Stimulated activated CD8-positive, alpha-beta memory T cell treated with anti-CD3 and anti-CD28 coated beads, Interleukin-4, amount 100 ng/mL, for 1 hour (primary cell): ENCODE results near the gene PKNOX2.

Source experiments
- DNase-seq, 2 donors: peaks; one replicate each; pipeline ENCODE4 v3.0.0-alpha.2; 2020; ENCODE audit warnings: low read depth in 2 of 2, low spot score in 1 of 2

Gene PKNOX2

DNA sequence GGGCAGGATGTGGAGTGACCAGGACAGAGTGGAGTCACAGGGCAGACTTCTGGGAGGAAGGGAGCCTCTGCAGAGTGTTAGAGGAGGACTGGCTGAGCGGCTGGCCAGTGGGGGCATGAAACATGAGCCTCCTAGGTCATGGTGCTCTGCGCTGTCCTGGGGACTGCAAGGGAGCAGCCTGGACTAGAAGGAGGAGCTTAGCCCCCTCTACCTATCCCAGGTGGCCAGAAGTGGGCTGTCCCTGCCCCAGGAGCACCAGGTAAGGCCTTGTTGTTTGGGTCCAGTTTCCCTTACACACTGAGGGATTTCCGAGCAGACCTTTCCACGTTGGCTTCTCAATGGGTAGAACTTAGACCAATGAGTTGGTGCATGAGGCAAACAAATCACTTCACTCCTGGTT lies 7.4 kb downstream of the PKNOX2 start:
- DNase-seq: no peak

DNA sequence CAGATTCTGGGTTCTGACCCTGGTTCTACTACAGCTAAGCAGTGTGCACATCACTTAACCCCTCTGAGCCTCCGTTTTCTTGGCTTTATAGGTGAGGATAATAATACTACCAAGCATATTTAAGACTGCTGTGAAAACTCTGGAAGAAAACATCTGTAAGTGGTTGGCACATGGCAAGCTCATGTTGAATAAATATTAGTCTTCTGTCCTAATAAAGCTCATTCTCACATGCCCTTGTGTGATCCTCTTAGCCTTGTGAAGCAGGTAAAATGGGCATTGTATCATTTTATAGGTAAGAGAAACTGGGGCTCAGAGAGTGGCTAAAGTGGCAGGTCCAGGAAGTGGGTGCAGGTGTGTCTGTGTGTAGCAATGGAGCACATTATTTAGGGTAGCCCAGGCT lies 8.5 kb downstream of the PKNOX2 start:
- no peak for DNase-seq

DNA sequence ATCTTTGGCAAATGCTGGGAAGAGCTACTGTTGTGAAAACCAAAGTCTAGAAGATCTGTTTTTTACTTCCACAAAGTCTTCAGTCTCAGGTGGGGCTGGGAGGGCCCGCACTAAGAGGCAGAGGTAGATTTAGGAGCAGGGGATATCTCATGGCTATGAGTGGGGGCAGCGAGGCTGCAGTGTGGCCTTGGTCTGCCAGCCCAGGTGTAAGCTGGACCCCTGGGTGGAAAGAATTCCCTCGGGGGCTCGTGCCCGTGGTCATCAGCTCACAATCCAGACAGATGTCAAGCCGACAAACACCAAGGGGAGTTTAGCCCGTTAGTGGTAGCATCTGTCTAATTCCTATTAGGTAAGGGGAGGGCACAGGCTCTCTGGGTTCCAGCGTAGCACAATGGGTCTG lies 9.0 kb downstream of the PKNOX2 start:
- no peak for DNase-seq

DNA sequence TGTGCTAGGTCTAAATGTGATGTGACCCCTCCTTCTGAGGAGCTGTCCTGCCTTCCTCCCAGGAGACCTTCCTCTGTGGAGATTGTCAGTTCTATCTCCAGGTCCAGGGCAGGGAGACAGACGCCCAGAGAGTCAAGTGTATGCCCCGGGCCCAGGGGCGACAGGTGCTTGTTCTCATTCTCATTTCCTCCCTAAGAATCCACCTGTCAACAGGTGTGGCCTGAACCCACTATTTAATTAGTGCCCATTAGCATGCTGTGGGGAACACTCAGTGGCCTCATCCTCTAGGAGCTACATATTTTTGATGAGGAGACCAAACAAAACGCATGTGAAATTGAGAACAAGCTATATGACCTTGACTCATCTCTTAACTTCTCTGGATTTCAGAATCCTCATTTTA lies 9.5 kb downstream of the PKNOX2 start:
- no peak for DNase-seq

DNA sequence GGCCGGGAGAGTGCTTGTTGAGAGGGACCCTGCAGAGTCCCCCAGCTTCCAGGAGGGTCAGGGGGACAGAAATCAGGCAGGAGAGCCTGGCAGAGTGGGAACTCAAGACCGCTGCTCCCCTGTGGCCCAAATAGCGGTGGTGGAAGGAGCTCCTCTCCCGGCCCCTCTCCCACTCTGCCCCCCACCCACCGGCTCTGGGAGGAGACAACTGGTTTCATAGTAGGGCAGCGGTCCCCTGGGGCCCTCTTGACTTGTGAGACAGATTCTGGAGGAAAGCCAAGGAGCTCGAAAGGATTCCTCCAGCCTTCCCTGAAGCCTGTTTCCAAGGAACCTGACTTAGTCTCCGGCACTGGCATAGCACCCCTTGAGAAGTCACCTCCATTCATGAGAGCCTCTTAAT lies 10.1 kb downstream of the PKNOX2 start:
- DNase-seq: no peak

DNA sequence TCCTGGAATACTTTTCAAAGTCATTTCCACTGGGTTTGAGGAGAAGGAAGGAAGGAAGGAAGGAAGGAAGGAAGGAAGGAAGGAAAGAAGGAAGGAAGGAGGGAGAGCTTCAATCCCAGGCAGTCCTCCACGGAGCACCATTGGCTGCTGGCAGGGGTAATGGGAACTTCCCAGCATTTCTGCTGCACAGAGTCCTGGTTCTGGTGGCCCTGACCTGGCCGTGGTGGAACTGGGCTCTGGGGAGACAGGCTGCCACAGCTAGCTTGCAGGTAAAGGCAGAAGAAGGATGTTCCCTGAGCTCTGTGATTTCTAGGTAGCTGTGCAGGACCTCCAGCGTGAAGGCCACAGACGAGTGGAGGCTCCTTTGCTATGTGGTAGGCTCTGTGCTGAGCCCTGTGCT lies 10.6 kb downstream of the PKNOX2 start:
- no peak for DNase-seq

DNA sequence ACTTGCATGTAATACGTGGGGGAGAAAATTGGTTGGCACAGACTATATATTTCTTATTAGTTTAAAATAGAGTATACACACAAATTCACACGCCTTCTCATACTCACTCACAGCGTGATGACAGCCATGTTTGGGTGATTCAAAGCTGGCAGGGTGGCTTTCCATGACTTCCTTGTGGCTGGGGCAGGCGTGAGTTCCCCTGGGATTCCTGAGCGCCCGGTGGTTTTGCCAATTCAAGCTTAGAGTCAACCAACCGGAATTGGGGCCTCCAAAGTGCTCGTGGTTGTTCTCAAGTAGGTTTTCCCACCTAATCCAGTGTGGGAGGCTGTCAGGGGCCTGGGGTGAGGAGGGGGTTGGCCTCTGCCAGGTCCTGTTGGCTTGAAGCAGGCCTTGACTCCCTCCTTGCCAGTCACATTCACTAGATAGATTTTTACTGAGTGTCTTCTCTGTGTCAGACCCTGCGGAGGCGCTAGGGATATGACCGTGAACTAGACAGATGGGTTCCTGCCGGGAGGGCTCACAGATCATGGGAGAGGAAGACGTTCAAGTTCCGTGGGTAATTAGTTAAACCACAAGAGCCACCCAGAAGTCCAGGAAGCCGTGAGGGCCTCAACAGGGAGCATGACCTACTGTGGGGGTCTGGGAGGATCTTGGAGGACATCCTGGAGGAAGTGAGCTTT lies 11.5 kb downstream of the PKNOX2 start:
- no peak for DNase-seq

DNA sequence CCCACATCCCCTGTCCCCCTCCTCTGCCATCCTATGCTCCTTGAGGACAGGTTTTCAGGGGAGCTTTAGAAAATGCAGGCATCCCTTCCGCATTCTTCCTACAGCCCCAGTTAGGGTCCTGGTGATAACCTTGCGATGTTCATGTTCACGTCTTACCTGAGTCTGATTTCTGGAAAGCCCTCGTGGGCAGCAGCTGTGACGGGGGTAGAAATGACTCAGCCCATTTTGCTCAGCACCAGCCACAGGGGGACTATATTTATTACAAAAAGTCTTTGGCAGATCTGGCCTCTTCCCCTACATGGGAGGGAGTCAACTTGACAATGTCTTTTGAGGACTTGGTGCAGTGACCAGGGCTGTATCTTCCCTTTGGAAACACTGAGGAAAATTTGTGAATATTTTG lies 12.3 kb downstream of the PKNOX2 start:
- no peak for DNase-seq

DNA sequence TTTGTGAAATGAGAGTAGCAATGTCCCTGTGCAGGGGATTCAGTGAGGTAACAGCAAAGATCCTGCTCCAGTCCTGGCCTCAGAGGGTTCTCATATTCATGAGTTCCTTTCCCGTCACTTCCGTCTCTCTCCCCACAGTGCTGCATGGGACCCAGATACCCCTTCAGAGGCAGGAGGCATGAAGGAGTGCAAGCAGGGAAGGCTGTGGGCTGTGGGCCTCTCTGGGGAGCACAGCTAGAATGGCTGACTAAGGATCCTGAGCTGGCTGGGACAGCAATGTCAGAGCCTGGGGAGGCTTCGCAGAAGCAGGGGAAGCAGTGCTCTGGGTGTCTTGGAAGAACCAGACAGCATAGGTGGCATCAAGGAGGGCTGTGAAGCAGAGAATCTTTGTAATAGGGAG lies 13.0 kb downstream of the PKNOX2 start:
- no peak for DNase-seq

DNA sequence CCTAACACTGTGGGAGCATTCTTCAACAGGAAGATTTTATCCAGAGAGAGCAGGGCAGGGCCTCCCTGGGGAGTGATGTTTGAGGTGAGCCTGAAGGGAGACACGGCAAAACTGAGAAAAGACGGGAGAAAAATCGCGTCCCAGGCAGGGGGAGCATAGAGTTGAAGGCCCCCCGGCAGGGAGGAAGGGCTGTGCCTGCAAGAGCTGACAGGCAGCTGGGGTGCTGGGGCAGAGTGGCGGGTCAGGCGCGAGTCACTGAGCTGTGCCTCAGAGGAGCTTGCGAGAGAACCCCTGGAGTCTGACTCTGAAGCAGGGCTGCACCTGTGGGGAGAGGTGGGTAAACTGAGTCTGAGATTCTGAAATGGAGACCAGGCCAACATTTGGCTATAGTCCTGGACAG lies 14.8 kb downstream of the PKNOX2 start:
- no peak for DNase-seq

DNA sequence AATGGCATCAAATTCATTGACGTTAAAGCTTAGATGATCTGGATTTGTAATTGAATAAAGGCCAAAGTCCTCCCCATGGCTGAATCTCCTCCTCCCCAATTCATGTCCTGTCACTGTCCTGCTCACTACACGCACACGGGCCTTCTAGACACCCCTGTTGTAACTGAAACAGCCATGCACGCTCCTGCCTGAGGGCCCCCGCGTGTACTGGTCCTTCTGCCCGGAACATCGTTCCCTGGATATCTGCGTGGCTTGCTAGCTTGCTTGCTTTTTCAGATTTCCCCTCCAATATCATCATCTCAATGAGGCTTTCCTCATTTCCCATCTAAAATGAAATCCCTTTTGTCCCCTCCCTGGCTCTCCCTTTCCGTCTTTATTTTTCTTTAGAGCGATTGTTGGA lies 15.3 kb downstream of the PKNOX2 start:
- DNase-seq: no peak

DNA sequence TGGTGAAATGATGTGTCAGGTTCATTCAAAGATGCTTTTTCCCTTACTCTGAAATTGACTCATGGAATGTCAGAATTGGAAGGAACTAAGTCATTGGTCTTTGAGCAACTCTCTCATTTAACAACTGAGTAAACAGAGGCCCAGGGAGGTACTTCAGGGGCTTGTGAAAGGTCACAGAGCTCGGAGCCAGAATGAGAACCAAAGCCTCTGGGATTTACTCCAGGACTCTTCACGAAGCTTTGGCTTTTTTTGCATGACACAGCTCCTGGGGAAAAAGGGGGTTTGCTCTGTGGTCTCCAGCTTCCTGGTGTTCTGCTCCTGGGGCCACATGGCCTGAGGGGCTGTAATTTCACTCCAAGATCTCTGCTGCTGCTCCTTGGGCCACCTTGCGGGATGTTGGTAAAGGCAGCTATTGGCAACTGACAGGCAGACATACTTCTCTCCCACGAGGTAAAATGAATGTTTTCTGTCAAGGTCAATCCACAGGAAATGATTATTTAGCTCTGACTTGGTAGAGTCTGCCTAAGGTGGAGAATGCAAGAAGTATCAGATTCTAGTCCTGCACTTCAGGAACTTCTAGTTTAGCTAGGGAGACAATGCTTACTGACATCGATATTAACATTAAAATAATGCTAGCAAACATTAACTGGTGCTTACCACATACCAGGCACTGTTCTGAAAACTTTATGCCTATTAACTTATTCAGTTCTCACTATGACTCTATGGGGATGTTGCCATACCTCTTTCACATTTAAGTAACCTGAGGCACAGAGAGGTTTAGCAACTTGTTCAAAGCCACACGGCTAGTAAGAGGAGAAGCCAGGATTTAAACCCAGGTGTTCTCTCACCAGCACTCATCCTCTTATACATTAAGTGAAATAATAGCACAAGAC lies 16.1 kb downstream of the PKNOX2 start:
- no peak for DNase-seq

DNA sequence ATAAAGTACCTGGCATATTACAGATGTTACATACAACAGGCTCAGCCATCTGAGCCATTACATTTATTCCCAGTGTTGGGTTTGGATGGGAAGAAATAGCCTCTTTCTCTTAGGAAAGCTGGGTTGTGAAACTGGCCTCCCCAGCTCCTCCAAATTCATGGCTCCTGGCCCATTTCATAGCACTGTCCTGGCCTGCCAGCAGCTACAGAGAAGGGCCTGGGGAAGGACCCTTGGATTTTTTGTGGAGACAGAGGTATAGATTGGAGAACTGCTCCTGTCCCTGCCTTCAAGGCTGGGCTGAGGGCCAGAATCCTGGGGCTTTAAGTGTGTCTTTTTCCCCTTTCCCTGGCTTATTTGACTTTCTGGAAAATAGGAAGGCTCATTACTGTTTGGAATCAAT lies 18.0 kb downstream of the PKNOX2 start:
- DNase-seq: no peak

DNA sequence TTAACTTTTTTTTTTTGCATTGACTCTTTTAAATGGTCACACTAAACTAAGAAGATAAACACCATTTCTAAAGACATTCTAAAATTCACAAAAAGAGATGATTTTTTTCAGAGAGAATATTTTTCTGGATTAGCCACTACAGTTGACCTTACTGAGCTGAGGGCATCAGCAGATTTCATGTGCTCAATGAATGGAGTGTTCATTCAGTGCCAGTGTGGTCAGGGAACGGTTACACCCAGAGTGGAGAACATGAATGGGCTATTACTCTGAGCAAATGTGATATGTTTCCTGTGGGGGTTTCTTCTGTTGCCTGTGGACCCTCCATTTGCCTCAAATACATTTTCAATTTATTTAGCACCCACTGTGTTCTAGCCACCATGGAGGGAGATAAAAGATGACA lies 19.1 kb downstream of the PKNOX2 start:
- DNase-seq: no peak

DNA sequence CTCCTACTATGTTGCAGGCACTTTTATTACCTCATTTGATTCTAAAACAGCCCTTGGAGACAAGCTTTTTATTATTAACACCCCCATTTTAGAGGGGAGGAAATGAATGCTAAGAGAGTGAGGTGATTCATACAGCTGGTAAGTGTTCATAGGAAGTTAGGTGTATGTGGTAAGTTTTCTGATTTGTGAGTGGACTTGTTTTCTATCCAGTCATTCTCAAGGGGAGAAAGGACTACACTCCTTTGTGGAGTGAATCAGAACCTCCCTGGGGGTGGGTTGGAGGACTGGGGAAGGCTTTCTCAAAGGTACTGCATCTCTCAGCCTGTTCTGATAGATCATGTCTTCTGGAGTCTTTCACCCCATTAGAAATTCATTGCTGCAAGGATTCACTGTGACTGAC lies 23.5 kb downstream of the PKNOX2 start:
- DNase-seq: no peak

DNA sequence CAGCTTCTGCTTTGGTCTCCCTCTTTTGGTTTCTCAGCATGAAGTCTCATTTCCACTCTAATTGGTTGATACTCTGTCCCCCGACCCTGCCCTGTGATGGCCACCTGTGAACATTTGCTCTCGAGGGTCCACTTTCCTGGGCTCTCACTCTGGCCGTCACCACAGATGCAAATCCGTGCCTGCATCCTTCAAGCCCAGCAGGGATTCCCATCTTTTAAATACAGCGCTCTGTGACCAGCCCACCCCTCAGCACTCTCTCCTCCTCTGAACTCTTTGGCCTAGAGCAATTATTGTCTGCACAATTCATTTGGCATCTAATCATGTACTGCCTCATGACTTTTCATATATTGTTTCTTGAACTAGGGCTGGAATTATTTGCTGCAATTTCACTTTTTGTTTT lies 26.0 kb downstream of the PKNOX2 start:
- no peak for DNase-seq

DNA sequence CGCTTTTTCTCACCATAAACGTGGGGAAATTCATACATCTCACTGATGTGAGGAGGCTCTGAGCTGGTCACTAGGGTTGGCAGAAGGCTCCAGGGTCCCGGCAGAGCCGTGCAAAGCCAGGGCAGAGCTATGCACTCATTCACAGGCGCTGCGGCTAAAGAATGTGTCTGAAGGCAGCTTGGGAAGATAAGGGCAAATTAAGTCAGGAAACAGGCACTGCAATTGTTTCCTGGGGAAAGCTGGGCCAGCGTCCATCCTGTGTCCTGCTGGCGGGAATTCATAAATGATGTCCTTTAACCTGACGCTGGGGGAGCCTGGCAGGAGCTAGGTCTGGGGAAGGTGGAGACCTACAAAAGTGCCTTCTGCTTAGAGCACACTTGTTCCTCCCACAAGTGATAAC lies 27.6 kb downstream of the PKNOX2 start:
- no peak for DNase-seq

DNA sequence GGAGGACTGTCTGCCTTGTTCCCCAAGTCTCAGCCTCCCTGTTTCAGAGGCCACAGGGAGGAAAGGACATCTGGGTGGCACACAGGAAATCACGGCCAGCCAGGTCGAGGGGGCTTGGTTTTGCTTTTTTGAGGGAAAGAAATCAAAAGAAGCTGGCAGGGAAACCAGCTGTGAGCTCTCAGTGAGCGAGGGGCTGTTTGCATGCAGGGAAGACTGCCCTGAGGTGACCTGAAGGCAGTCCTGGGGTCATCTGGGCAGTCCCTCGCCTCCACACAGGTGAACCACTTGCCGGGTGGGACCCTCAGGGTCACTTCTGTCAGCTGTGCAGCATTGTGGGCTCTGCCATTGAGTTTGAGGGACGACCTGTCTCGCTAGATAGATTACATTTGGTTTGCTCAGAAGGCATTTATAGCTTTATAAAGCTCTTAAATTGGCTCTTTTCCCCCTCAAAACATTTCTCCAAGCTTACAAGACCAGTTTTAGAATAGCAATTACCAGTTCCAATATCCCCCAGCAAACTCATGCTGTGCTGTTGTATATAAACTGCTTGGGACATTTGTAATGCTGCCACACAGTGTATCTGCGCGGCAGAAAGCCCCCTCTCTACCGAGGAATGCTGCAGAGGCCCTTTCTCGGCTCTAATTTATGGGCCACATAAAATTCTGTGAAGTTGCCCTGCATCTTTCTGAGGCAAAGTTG lies 28.3 kb downstream of the PKNOX2 start:
- no peak for DNase-seq

DNA sequence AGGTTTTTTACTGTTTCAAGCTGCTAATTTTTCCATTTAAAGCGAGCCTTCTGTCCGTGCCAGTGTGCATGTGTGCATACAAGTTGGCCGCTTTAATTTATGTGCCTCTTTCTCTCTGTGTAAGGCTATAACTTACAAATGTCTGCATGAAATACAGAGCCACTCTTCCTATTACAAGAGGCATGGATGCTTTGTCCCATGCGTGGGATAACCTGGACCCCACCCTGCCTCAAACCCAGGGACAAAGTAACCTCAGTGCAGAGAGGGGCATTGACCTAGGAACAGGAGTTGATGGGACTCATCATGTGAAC lies 28.8 kb downstream of the PKNOX2 start:
- no peak for DNase-seq

DNA sequence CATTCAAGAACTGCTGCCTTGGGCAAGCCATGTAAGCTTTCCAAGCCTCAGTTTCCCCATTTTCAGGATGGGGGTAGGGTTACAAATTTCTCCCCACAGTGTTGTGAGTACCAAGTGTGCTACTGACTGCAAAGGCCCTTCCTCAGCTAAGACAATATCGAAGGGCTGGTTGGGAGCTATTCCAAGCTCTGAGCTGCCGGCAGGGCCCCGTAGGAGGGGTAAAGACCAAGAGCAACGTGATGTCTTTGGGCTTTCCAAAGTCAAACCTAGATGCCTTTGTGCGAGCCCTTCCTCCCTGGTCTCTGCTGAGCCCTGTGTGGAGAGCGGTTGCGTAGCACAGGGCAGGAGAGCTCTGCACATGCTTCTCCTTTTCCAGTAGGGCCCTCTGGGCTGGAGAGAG lies 29.3 kb downstream of the PKNOX2 start:
- no peak for DNase-seq

DNA sequence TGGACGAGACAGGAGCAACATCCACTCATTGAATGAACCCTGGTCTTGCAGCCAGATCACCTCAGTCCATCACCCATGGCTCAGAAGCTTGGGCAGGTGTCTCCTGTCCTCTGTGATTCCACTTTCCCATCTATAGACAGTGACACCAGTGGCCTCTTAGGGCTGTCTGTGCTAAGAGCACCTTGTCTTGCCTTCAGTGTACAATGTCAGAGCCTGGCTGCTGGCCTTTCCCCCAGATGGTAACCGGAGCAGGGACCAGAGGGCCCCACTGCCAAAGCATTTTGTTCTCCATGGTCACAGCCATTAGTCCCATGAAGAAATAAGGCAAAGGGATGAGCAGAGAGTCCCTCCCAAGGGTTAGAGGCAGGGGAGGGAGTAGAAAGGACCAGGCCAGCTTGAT lies 35.4 kb downstream of the PKNOX2 start:
- no peak for DNase-seq

DNA sequence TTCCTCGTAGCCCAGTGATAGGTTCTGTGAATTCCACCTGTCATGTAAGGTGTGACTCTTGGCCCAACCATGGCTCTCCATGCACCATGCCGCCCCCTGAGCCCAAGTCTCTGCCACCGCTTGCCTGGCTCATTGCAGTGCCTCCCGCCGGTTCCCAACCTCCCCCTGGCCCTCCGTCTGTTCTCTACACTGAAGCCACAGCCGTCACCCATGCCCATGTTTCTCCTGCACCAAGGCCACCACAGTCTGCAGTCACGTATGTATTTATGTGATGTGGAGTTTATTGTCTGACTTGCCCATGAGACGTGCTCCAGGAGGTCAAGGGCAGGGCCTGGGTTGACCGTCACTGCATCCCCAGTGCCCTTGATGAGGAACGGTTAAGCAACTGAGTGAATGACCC lies 35.9 kb downstream of the PKNOX2 start:
- no peak for DNase-seq
